ENCODE measurements around the gene TGFBR1. TPM values are rescaled to one million over a fixed set of nuclear protein-coding genes. Genes with fewer than 3 reads are reported as not detected.

Gene TGFBR1
- total and polyA plus RNA-seq, 2 donors (not counting 3 experiments of a cell fraction or from before 2014, with no cell fraction given) = 5.8 to 18.6 TPM

DNA sequence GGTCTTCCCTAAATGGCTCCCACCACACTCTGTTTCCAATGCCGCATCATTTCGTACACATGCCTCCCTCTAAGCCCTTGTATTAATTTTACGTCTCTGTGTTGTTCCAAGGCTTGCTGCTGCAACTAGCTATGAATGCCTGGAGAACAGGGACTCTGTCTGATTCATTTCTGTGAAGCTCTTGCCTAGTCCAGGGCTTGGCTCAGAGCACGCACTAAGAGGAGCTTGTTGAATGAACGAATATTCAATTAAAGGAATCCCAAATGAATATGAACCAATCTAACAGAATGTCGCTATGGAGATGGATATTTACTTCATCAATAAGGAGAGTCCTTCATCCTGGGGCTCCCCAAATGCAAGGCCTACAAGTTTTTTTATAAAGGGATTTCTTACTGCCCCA is 55.3 kb downstream of the TGFBR1 start:
- no peak overlapping the region for H3K27ac ChIP-seq (ENCODE audit: insufficient read depth, low read depth, low read length)
- peaks cover 3% of the 10 kb centered on the region for H3K4me1 ChIP-seq (ENCODE audit: control insufficient read depth, extremely low read depth, insufficient read depth, low read length)
- intact Hi-C loops (cut with micrococcal nuclease) = loop anchor here (5.0 kb wide), 3 partner anchors 657 to 1437 kb away; no protein-coding TSS in a partner anchor
- H2AFZ ChIP-seq (ENCODE audit: low read depth, low read length) = no peak overlapping the region
- no peaks in the 10 kb centered on the region for H3K9me1 ChIP-seq (replicated peaks; ENCODE audit: control insufficient read depth, extremely low read depth, insufficient read depth, low read length)
- H3K4me2 ChIP-seq (ENCODE audit: insufficient read depth, low read length) = no peak overlapping the region
- no peak overlapping the region for H3K9ac ChIP-seq (replicated peaks; ENCODE audit: extremely low read depth, insufficient read depth, low read length)
- H3K9me3 ChIP-seq (replicated peaks; ENCODE audit: control insufficient read depth, insufficient read depth, low read length) = no peaks in the 10 kb centered on the region
- CTCF ChIA-PET = interaction anchor here (0.9 to 2.3 kb wide), 6 partner anchors 12 to 1442 kb away, joined by 3 to 10 read pairs (median 4); no protein-coding TSS in a partner anchor
- peaks cover 4 to 16% of the 10 kb centered on the region in 2 experiments for H3K27me3 ChIP-seq (ENCODE audit: control insufficient read depth in 2 of 2, insufficient read depth in 2 of 2, low read length in 2 of 2)
- POLR2A ChIA-PET = interaction anchor here (1.0 kb wide), 1 partner anchor 13 kb away, joined by 3 read pairs; no protein-coding TSS in a partner anchor
- H4K20me1 ChIP-seq (replicated peaks; ENCODE audit: control insufficient read depth, extremely low read depth, insufficient read depth, low read length) = no peaks in the 10 kb centered on the region
- no peak for TF ChIP-seq FOS (IDR thresholded peaks at IDR 0.05; ENCODE audit: borderline replicate concordance, insufficient read depth, low read length)
- no peak for TF ChIP-seq POLR2A (IDR thresholded peaks at IDR 0.05; ENCODE audit: low read depth, low read length)
- no peak for TF ChIP-seq JUN (IDR thresholded peaks at IDR 0.05; ENCODE audit: borderline replicate concordance, insufficient read depth, insufficient read length, low read depth)
- TF ChIP-seq MYC (IDR thresholded peaks at IDR 0.05; ENCODE audit: low read depth, low read length) = no peak
- TF ChIP-seq POLR2AphosphoS5 (IDR thresholded peaks at IDR 0.05; ENCODE audit: insufficient read depth, low read depth, low read length) = no peak
- TF ChIP-seq, protein P1, sequence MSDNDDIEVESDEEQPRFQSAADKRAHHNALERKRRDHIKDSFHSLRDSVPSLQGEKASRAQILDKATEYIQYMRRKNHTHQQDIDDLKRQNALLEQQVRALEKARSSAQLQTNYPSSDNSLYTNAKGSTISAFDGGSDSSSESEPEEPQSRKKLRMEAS (IDR thresholded peaks at IDR 0.05; ENCODE audit: insufficient read depth, insufficient read length) = no peak
- DNase-seq (ENCODE audit: low read depth, low spot score) (no peak), FAIRE-seq (no peak)
- BruUV-seq (replicated peaks) = no TSS peak
- no peaks in the 10 kb centered on the region for H3K36me3 ChIP-seq (ENCODE audit: control insufficient read depth in 2 of 2, extremely low read depth in 1 of 2, insufficient read depth in 2 of 2, low read length in 2 of 2)
- dilution Hi-C loops (cut with MboI; ENCODE audit: extremely low pct_ligation_motif_present, low sequenced_read_pairs) = no loop called here
- H3K79me2 ChIP-seq (ENCODE audit: control insufficient read depth, insufficient read depth, low read length) = no peaks in the 10 kb centered on the region
- H3K4me3 ChIP-seq (replicated peaks in 1 of 3; ENCODE audit: insufficient read depth in 1 of 3, low read depth in 1 of 3, low read length in 3 of 3) = no peak overlapping the region

DNA sequence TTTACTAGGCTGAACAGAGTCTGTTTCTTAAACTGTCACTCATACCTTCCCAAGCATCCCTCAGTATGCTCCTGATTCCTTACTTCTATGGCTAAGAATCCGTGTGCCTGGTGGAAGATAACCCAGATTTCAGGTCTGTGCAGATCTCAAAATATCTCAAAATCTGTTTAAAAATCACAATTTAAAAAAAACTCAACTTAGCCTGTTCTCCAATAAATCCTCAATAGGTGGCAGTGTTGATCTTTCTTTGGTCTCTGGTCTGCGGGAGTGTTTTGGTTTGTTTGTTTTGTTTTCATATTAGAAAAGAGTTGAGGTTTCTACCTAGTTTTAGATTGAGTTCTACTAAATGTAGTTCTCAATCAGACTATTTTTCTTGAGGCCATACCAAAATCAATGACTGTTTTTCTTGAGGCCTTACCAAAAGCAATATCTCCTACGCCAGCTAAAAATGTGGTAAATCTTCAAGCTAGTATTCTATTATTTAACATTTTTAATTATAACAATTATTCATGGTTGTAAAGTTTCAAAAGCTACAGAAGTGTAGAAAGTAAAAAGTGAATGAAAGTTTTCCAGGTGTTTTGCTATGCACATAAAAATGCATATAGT is 57.9 kb downstream of the TGFBR1 start:
- H3K4me3 ChIP-seq (replicated peaks in 1 of 3; ENCODE audit: insufficient read depth in 1 of 3, low read depth in 1 of 3, low read length in 3 of 3) = no peak overlapping the region
- H3K27me3 ChIP-seq (ENCODE audit: control insufficient read depth in 2 of 2, insufficient read depth in 2 of 2, low read length in 2 of 2) = peaks cover 2 to 7% of the 10 kb centered on the region in 2 experiments
- TF ChIP-seq FOS (IDR thresholded peaks at IDR 0.05; ENCODE audit: borderline replicate concordance, insufficient read depth, low read length) (no peak), POLR2A (IDR thresholded peaks at IDR 0.05; ENCODE audit: low read depth, low read length) (no peak), POLR2AphosphoS5 (IDR thresholded peaks at IDR 0.05; ENCODE audit: insufficient read depth, low read depth, low read length) (no peak), CTCF (IDR thresholded peaks at IDR 0.05; ENCODE audit: extremely low read depth in 1 of 2, insufficient read depth in 1 of 2, low read depth in 1 of 2, low read length in 2 of 2) (peak; percentile 43 to 44)
- no peak overlapping the region for H3K27ac ChIP-seq (ENCODE audit: insufficient read depth, low read depth, low read length)
- no peak overlapping the region for H3K9ac ChIP-seq (replicated peaks; ENCODE audit: extremely low read depth, insufficient read depth, low read length)
- no peaks in the 10 kb centered on the region for H3K36me3 ChIP-seq (ENCODE audit: control insufficient read depth in 2 of 2, extremely low read depth in 1 of 2, insufficient read depth in 2 of 2, low read length in 2 of 2)
- peak overlapping the region; percentile 52 for H3K4me2 ChIP-seq (ENCODE audit: insufficient read depth, low read length)
- peaks cover 3% of the 10 kb centered on the region for H3K4me1 ChIP-seq (ENCODE audit: control insufficient read depth, extremely low read depth, insufficient read depth, low read length)
- FAIRE-seq (peak; percentile 90), DNase-seq (ENCODE audit: low read depth, low spot score) (peak; percentile 62)
- no peaks in the 10 kb centered on the region for H3K9me1 ChIP-seq (replicated peaks; ENCODE audit: control insufficient read depth, extremely low read depth, insufficient read depth, low read length)
- BruUV-seq (replicated peaks) = no TSS peak
- ChIA-PET POLR2A (interaction anchor here (0.7 kb wide), 1 partner anchor 1431 kb away, joined by 3 read pairs; no protein-coding TSS in a partner anchor), CTCF (interaction anchor here (0.6 to 3.0 kb wide), 15 partner anchors 11 to 1433 kb away, joined by 3 to 19 read pairs (median 3); no protein-coding TSS in a partner anchor)
- no peaks in the 10 kb centered on the region for H4K20me1 ChIP-seq (replicated peaks; ENCODE audit: control insufficient read depth, extremely low read depth, insufficient read depth, low read length)
- no peaks in the 10 kb centered on the region for H3K79me2 ChIP-seq (ENCODE audit: control insufficient read depth, insufficient read depth, low read length)
- H2AFZ ChIP-seq (ENCODE audit: low read depth, low read length) = no peak overlapping the region
- H3K9me3 ChIP-seq (replicated peaks; ENCODE audit: control insufficient read depth, insufficient read depth, low read length) = no peaks in the 10 kb centered on the region
- dilution Hi-C loops (cut with MboI; ENCODE audit: extremely low pct_ligation_motif_present, low sequenced_read_pairs) (no loop called here), intact Hi-C loops (cut with micrococcal nuclease) (loop anchor here (1.0 to 5.0 kb wide), 7 partner anchors 21 to 1434 kb away; no protein-coding TSS in a partner anchor)
